ENCODE results near the gene BBX.
A peak's percentile ranks its signal among the peaks of the same experiment; 100 is the strongest.

The BBX gene

DNA sequence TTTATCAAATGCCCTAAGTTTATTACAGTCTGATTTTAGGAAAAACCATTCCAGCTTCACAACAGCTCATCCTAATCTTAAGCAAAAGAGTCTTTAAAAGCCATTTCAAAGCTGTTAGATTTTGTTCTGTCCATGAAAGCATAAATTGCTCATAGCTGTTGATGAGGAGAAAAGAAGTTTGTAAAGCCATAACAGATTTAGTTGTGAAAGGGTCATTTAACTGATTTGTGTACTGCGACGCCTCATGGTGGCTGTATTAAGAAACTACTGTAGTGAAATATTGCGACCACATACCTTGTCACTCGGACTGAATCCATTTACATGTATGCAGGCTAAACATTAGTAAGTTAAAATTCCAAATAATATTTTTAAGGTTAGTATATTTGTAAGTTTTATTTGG is 20.9 kb downstream of the BBX start:
- Histone ChIP-seq H2BK120ac (ENCODE audit: low read depth, low read length) (no peak overlapping the region), H3K36me3 (ENCODE audit: control insufficient read depth, insufficient read depth, low read length) (no peaks in the 10 kb centered on the region), H3K4ac (ENCODE audit: low read depth, low read length) (no peak overlapping the region), H3K79me2 (ENCODE audit: control insufficient read depth, insufficient read depth, low read length) (no peaks in the 10 kb centered on the region), H3K4me3 (ENCODE audit: low read length) (no peak overlapping the region), H3K4me2 (ENCODE audit: low read length) (no peak overlapping the region), H3K27ac (ENCODE audit: low read depth, low read length) (no peak overlapping the region), H2BK5ac (ENCODE audit: low read length) (no peak overlapping the region), H4K8ac (ENCODE audit: low read depth, low read length) (no peak overlapping the region), H4K5ac (ENCODE audit: low read length) (no peak overlapping the region), H3K18ac (ENCODE audit: low read length) (no peak overlapping the region), H3K27me3 (ENCODE audit: insufficient read depth, low read length, poor library complexity) (no peaks in the 10 kb centered on the region), H3K4me1 (ENCODE audit: control insufficient read depth, low read depth, low read length) (peaks cover 5% of the 10 kb centered on the region), H3K56ac (ENCODE audit: low read length) (no peak overlapping the region), H3K23ac (ENCODE audit: low read length) (no peak overlapping the region), H3K79me1 (ENCODE audit: low read length) (peaks cover 2% of the 10 kb centered on the region), H2BK15ac (replicated peaks; ENCODE audit: low read depth) (no peak overlapping the region), H2AK5ac (ENCODE audit: low read length) (no peak overlapping the region), H3K9ac (ENCODE audit: low read length) (no peak overlapping the region)
- DNase-seq: peak; percentile 23
- WGBS (ENCODE audit: extremely low coverage, insufficient coverage, low lambda C conversion rate): no CpG with 5 or more reads among the region's 4 CpGs

DNA sequence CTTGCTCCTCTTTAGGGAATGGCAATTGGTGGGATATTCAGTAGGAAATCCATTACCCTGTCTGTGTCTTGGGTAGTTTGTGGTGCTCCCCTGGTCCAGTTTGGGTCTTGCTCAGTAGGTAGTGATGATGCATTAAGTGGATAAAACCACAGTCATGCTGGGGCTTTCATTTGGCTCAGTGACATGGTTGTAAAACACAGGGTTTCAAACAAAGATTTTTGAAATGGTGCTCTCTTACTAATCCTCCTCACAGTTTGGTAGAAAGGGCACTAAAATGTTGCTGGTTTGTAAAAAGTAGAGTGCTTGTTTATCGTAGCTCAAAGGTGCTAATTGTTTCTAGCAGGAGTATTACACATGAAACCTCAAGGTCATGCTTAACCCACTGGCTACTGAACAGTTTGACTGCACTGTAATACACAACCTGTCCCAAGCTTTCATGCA is 22.9 kb downstream of the BBX start:
- H3K23ac ChIP-seq (ENCODE audit: low read length): no peak overlapping the region
- no peak overlapping the region for H2AK5ac ChIP-seq (ENCODE audit: low read length)
- no peak overlapping the region for H3K4me3 ChIP-seq (ENCODE audit: low read length)
- peak; percentile 24 for DNase-seq
- WGBS (ENCODE audit: extremely low coverage, insufficient coverage, low lambda C conversion rate): no CpG with 5 or more reads among the region's 1 CpG
- H3K36me3 ChIP-seq (ENCODE audit: control insufficient read depth, insufficient read depth, low read length): no peaks in the 10 kb centered on the region
- H2BK120ac ChIP-seq (ENCODE audit: low read depth, low read length): no peak overlapping the region
- H2BK15ac ChIP-seq (replicated peaks; ENCODE audit: low read depth): no peak overlapping the region
- H3K9ac ChIP-seq (ENCODE audit: low read length): no peak overlapping the region
- no peaks in the 10 kb centered on the region for H3K27me3 ChIP-seq (ENCODE audit: insufficient read depth, low read length, poor library complexity)
- no peak overlapping the region for H2BK5ac ChIP-seq (ENCODE audit: low read length)
- H3K79me1 ChIP-seq (ENCODE audit: low read length): peaks cover 4% of the 10 kb centered on the region
- H4K5ac ChIP-seq (ENCODE audit: low read length): no peak overlapping the region
- peaks cover 5% of the 10 kb centered on the region for H3K4me1 ChIP-seq (ENCODE audit: control insufficient read depth, low read depth, low read length)
- no peaks in the 10 kb centered on the region for H3K79me2 ChIP-seq (ENCODE audit: control insufficient read depth, insufficient read depth, low read length)
- no peak overlapping the region for H3K18ac ChIP-seq (ENCODE audit: low read length)
- H4K8ac ChIP-seq (ENCODE audit: low read depth, low read length): no peak overlapping the region
- H3K56ac ChIP-seq (ENCODE audit: low read length): no peak overlapping the region
- H3K4ac ChIP-seq (ENCODE audit: low read depth, low read length): no peak overlapping the region
- H3K27ac ChIP-seq (ENCODE audit: low read depth, low read length): no peak overlapping the region
- H3K4me2 ChIP-seq (ENCODE audit: low read length): no peak overlapping the region

DNA sequence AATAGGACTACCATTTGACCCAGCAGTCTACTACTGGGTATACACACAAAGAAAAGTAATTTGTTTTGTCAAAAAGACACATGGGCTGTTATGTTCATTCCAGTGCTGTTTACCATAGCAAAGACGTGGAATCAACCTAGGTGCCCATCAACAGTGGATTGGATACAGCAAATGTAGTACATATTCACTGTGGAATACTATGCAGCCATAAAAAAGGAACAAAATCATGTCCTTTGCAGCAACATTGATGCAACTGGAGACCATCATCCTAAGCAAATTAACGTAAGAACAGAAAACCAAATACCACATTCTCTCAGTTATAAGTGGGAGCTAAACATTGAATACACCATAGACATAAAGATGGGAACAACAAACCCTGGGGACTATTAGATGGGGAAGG is 25.8 kb downstream of the BBX start:
- Histone ChIP-seq H3K4me1 (ENCODE audit: control insufficient read depth, low read depth, low read length) (peaks cover 5% of the 10 kb centered on the region), H3K4me3 (ENCODE audit: low read length) (no peak overlapping the region)

DNA sequence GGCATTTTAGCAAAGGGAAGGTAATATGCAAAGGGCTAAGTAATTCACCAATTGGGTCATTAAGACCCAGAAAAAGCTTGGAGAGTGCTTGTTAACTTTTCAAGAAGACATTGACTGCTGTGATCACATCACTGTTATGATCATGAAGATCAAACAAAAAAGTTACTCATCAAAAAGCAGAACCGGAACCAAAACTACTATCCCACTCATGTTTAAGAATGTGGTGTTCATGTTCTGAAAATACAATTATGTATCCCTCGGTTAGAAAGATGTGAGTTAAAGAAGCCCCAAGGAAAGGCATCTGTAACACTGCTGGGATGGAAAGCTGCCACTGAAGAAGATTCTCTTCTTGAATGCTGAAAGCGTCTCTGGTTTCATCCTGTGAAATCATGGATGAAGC is 32.6 kb downstream of the BBX start:
- Histone ChIP-seq H3K9ac (ENCODE audit: low read length) (no peak overlapping the region), H3K79me1 (ENCODE audit: low read length) (peaks cover 3% of the 10 kb centered on the region), H3K36me3 (ENCODE audit: control insufficient read depth, insufficient read depth, low read length) (no peaks in the 10 kb centered on the region), H3K27ac (ENCODE audit: low read depth, low read length) (no peak overlapping the region), H2BK15ac (replicated peaks; ENCODE audit: low read depth) (no peak overlapping the region), H2AK5ac (ENCODE audit: low read length) (no peak overlapping the region), H4K8ac (ENCODE audit: low read depth, low read length) (no peak overlapping the region), H3K18ac (ENCODE audit: low read length) (no peak overlapping the region), H3K79me2 (ENCODE audit: control insufficient read depth, insufficient read depth, low read length) (no peaks in the 10 kb centered on the region), H3K23ac (ENCODE audit: low read length) (no peak overlapping the region), H4K5ac (ENCODE audit: low read length) (no peak overlapping the region), H3K4me1 (ENCODE audit: control insufficient read depth, low read depth, low read length) (no peaks in the 10 kb centered on the region), H2BK120ac (ENCODE audit: low read depth, low read length) (no peak overlapping the region), H3K4ac (ENCODE audit: low read depth, low read length) (no peak overlapping the region), H3K4me3 (ENCODE audit: low read length) (no peak overlapping the region), H3K56ac (ENCODE audit: low read length) (no peak overlapping the region), H2BK5ac (ENCODE audit: low read length) (no peak overlapping the region), H3K4me2 (ENCODE audit: low read length) (no peak overlapping the region), H3K27me3 (ENCODE audit: insufficient read depth, low read length, poor library complexity) (no peaks in the 10 kb centered on the region)
- WGBS (ENCODE audit: extremely low coverage, insufficient coverage, low lambda C conversion rate): no CpG with 5 or more reads among the region's 3 CpGs
- no peak for DNase-seq

More for the DNA sequence above, 25.8 kb downstream of the BBX start:
- Histone ChIP-seq H3K23ac (ENCODE audit: low read length) (no peak overlapping the region), H2BK15ac (replicated peaks; ENCODE audit: low read depth) (no peak overlapping the region), H4K5ac (ENCODE audit: low read length) (no peak overlapping the region), H2BK120ac (ENCODE audit: low read depth, low read length) (no peak overlapping the region), H3K36me3 (ENCODE audit: control insufficient read depth, insufficient read depth, low read length) (no peaks in the 10 kb centered on the region), H3K4me2 (ENCODE audit: low read length) (no peak overlapping the region), H3K27ac (ENCODE audit: low read depth, low read length) (no peak overlapping the region), H2BK5ac (ENCODE audit: low read length) (no peak overlapping the region), H3K18ac (ENCODE audit: low read length) (no peak overlapping the region), H3K27me3 (ENCODE audit: insufficient read depth, low read length, poor library complexity) (no peaks in the 10 kb centered on the region), H3K9ac (ENCODE audit: low read length) (no peak overlapping the region), H3K4ac (ENCODE audit: low read depth, low read length) (no peak overlapping the region), H3K79me2 (ENCODE audit: control insufficient read depth, insufficient read depth, low read length) (no peaks in the 10 kb centered on the region), H2AK5ac (ENCODE audit: low read length) (no peak overlapping the region), H4K8ac (ENCODE audit: low read depth, low read length) (no peak overlapping the region), H3K56ac (ENCODE audit: low read length) (no peak overlapping the region), H3K79me1 (ENCODE audit: low read length) (peaks cover 3% of the 10 kb centered on the region)
- no peak for DNase-seq
- WGBS (ENCODE audit: extremely low coverage, insufficient coverage, low lambda C conversion rate): no CpG with 5 or more reads among the region's 2 CpGs

DNA sequence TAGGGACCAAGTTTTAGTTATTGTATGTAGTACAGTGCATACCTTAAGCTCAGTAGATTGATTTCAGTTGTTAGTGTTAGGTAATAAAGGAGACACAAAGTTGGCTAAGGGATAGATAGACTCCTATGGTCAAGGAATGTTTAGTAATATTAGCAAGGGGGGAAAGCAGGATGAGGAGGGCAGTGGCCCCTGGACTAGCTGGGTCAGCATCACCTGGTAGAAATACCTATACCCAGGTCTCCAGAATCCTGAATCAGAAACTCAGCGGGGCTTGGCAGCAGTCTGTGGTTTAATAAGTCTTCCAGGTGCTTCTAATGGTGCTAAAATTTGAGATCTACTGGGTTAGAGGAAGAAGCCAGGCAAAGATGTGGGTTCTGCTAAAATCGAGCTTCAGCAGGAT is 35.0 kb downstream of the BBX start:
- no peak overlapping the region for H3K27ac ChIP-seq (ENCODE audit: low read depth, low read length)
- H3K36me3 ChIP-seq (ENCODE audit: control insufficient read depth, insufficient read depth, low read length): no peaks in the 10 kb centered on the region
- H3K18ac ChIP-seq (ENCODE audit: low read length): no peak overlapping the region
- H3K27me3 ChIP-seq (ENCODE audit: insufficient read depth, low read length, poor library complexity): no peaks in the 10 kb centered on the region
- H2BK15ac ChIP-seq (replicated peaks; ENCODE audit: low read depth): no peak overlapping the region
- H4K5ac ChIP-seq (ENCODE audit: low read length): no peak overlapping the region
- DNase-seq: no peak
- no peaks in the 10 kb centered on the region for H3K79me2 ChIP-seq (ENCODE audit: control insufficient read depth, insufficient read depth, low read length)
- H3K4me2 ChIP-seq (ENCODE audit: low read length): no peak overlapping the region
- no peaks in the 10 kb centered on the region for H3K4me1 ChIP-seq (ENCODE audit: control insufficient read depth, low read depth, low read length)
- H3K9ac ChIP-seq (ENCODE audit: low read length): no peak overlapping the region
- H3K23ac ChIP-seq (ENCODE audit: low read length): no peak overlapping the region
- no CpG with 5 or more reads among the region's 2 CpGs for WGBS (ENCODE audit: extremely low coverage, insufficient coverage, low lambda C conversion rate)
- no peak overlapping the region for H3K56ac ChIP-seq (ENCODE audit: low read length)
- H2BK120ac ChIP-seq (ENCODE audit: low read depth, low read length): no peak overlapping the region
- no peak overlapping the region for H3K4me3 ChIP-seq (ENCODE audit: low read length)
- H2AK5ac ChIP-seq (ENCODE audit: low read length): no peak overlapping the region
- no peak overlapping the region for H2BK5ac ChIP-seq (ENCODE audit: low read length)
- peaks cover 3% of the 10 kb centered on the region for H3K79me1 ChIP-seq (ENCODE audit: low read length)
- H4K8ac ChIP-seq (ENCODE audit: low read depth, low read length): no peak overlapping the region
- H3K4ac ChIP-seq (ENCODE audit: low read depth, low read length): no peak overlapping the region

DNA sequence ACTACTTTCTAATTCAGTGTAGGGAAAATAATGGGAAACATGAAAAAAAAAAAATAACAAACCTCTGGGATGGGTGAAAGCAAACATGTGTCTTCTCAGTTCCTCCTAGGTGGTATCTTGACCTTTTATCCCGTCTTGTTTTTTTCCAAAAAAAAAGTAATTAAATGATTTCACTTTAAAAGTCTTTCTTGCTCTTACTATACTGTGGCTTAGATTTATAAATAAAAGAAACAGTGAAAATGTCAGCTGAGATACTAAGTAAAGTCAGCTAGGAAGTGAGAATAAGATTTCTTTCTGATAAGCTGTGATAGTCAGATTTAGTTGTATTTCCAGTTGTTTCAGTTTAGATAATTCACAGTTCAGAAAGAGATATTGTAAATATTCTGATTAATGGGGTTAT is 37.4 kb downstream of the BBX start:
- H3K27me3 ChIP-seq (ENCODE audit: insufficient read depth, low read length, poor library complexity): no peaks in the 10 kb centered on the region
- no peak overlapping the region for H4K8ac ChIP-seq (ENCODE audit: low read depth, low read length)
- no peak for DNase-seq
- no peak overlapping the region for H3K4ac ChIP-seq (ENCODE audit: low read depth, low read length)
- no peak overlapping the region for H2BK15ac ChIP-seq (replicated peaks; ENCODE audit: low read depth)
- H2BK5ac ChIP-seq (ENCODE audit: low read length): no peak overlapping the region
- H2AK5ac ChIP-seq (ENCODE audit: low read length): no peak overlapping the region
- no peak overlapping the region for H4K5ac ChIP-seq (ENCODE audit: low read length)
- no peak overlapping the region for H3K18ac ChIP-seq (ENCODE audit: low read length)
- peaks cover 1% of the 10 kb centered on the region for H3K79me1 ChIP-seq (ENCODE audit: low read length)
- no peak overlapping the region for H3K56ac ChIP-seq (ENCODE audit: low read length)
- H3K9ac ChIP-seq (ENCODE audit: low read length): no peak overlapping the region
- H3K4me1 ChIP-seq (ENCODE audit: control insufficient read depth, low read depth, low read length): peaks cover 2% of the 10 kb centered on the region
- H3K4me3 ChIP-seq (ENCODE audit: low read length): no peak overlapping the region
- no peak overlapping the region for H3K4me2 ChIP-seq (ENCODE audit: low read length)
- H2BK120ac ChIP-seq (ENCODE audit: low read depth, low read length): no peak overlapping the region
- H3K23ac ChIP-seq (ENCODE audit: low read length): no peak overlapping the region
- no peaks in the 10 kb centered on the region for H3K79me2 ChIP-seq (ENCODE audit: control insufficient read depth, insufficient read depth, low read length)
- H3K36me3 ChIP-seq (ENCODE audit: control insufficient read depth, insufficient read depth, low read length): no peaks in the 10 kb centered on the region
- no peak overlapping the region for H3K27ac ChIP-seq (ENCODE audit: low read depth, low read length)
- no CpG with 5 or more reads among the region's 1 CpG for WGBS (ENCODE audit: extremely low coverage, insufficient coverage, low lambda C conversion rate)
